Esophagus muscularis mucosa (tissue), 4 donors: ENCODE data around the gene RMND5A. TPM values are rescaled to one million over a fixed set of nuclear protein-coding genes. Genes with fewer than 3 reads are reported as not detected.
A peak's percentile ranks its signal among the peaks of the same experiment; 100 is the strongest.

Experiments used
- DNase-seq: peaks from one replicate; pipeline ENCODE4 v3.0.0-alpha.2; 2017; ENCODE audit errors: extremely low spot score
- H3K27ac ChIP-seq, 4 donors: fragments of 200-600 bp; sonication (generic); replicated peaks in 1 of 4; 1 replicate in 3 of 4; 2 replicates in 1 of 4; pipeline ENCODE4 v1.5.1; 2016 to 2019; ENCODE audit warnings: mild to moderate bottlenecking in 1 of 4
- H3K27me3 ChIP-seq, 4 donors: fragments of 200-600 bp; sonication (generic); one replicate each; pipeline versions ENCODE4 v1.5.1 to v1.6.0; 2016 to 2019
- H3K36me3 ChIP-seq, 4 donors: fragments of 200-600 bp; sonication (generic); one replicate each; pipeline ENCODE4 v1.5.1; 2016 to 2019
- H3K4me1 ChIP-seq, 4 donors: fragments of 200-600 bp; sonication (generic); one replicate each; pipeline ENCODE4 v1.5.1; 2016 to 2019
- H3K4me3 ChIP-seq, 4 donors: fragments of 200-600 bp; sonication (generic); 1 replicate in 2 of 4; 2 replicates in 2 of 4; pipeline ENCODE4 v1.5.1; 2016 to 2019; ENCODE audit warnings: mild to moderate bottlenecking in 4 of 4, moderate library complexity in 1 of 4
- H3K9me3 ChIP-seq, 4 donors: fragments of 200-600 bp; sonication (generic); 1 replicate in 3 of 4; 2 replicates in 1 of 4; pipeline ENCODE4 v1.5.1; 2016 to 2019
- CTCF ChIP-seq, 3 experiments: fragments of 200-600 bp in 2 of 3; fragments of 450-650 bp in 1 of 3; sonication (generic) in 2 of 3; IDR thresholded peaks; one replicate each; pipeline ENCODE4 v1.5.1; 2017 to 2019; ENCODE audit warnings: antibody characterized with exemption in 3 of 3, mild to moderate bottlenecking in 2 of 3, moderate library complexity in 1 of 3
- EP300 ChIP-seq: sonication (generic); formaldehyde crosslinking; IDR thresholded peaks from one replicate; pipeline ENCODE4 v1.6.1; 2017; ENCODE audit warnings: antibody characterized with exemption
- POLR2A ChIP-seq: fragments of 450-650 bp; IDR thresholded peaks from one replicate; pipeline ENCODE4 v1.6.1; 2017; ENCODE audit warnings: antibody characterized with exemption, moderate library complexity, mild to moderate bottlenecking, low read depth
- POLR2AphosphoS5 ChIP-seq, 2 donors: sonication (generic); formaldehyde crosslinking; IDR thresholded peaks; one replicate each; pipeline ENCODE4 v1.6.1; 2017; ENCODE audit warnings: antibody characterized with exemption in 2 of 2
- WGBS: methylation state at CpG from one replicate; pipeline ENCODE4 v1.1.5; 2018; 5-methylcytosine and 5-hydroxymethylcytosine counted together
- intact Hi-C: fragments of 100-400 bp; cut with DNase I; formaldehyde crosslinking; loops from one replicate; pipeline ENCODE4 v1.15.1; 2023
- total RNA-seq, 4 donors: library from RNA; depleted of rRNA; stranded (reverse); fragments of >200 nt; gene quantifications; one replicate each; pipeline versions ENCODE4 v1.1.0 to v1.2.1, GENCODE V29; 2016

RMND5A gene
- total RNA-seq, 4 donors from 2014 or later = 42.1 to 85.1 (median 49.8) TPM

GRCh38 chr2:86807133-86807467 is 87.0 kb downstream of the RMND5A start:
- Histone ChIP-seq H3K27ac (no peak overlapping the region), H3K36me3 (no peaks in the 10 kb centered on the region), H3K27me3 (peaks cover 7 to 47% (median 12%) of the 10 kb centered on the region in 4 donors), H3K9me3 (no peaks in the 10 kb centered on the region), H3K4me1 (peaks cover 19 to 28% (median 27%) of the 10 kb centered on the region in 4 donors), H3K4me3 (peak overlapping the region; percentile 42 to 57 (median 50))
- intact Hi-C loops = no loop called here
- TF ChIP-seq POLR2AphosphoS5 (IDR thresholded peaks at IDR 0.05) = no peak
- no peak for TF ChIP-seq CTCF (IDR thresholded peaks at IDR 0.05)
- TF ChIP-seq POLR2A = no peak
- TF ChIP-seq EP300 = no peak
- 51% methylated on average over 11 of the region's 11 CpGs for WGBS
- no peak for DNase-seq

GRCh38 chr2:86807468-86808275 is 87.6 kb downstream of the RMND5A start:
- Histone ChIP-seq H3K27me3 (peaks cover 7 to 52% (median 12%) of the 10 kb centered on the region in 4 donors), H3K4me3 (peak overlapping the region; percentile 42 to 57 (median 50)), H3K36me3 (no peaks in the 10 kb centered on the region), H3K4me1 (peaks cover 19 to 28% (median 27%) of the 10 kb centered on the region in 4 donors), H3K27ac (no peak overlapping the region), H3K9me3 (no peaks in the 10 kb centered on the region)
- TF ChIP-seq POLR2AphosphoS5 (IDR thresholded peaks at IDR 0.05) = no peak
- TF ChIP-seq EP300 = no peak
- TF ChIP-seq POLR2A = no peak
- no peak for TF ChIP-seq CTCF (IDR thresholded peaks at IDR 0.05)
- intact Hi-C loops = no loop called here
- WGBS = under 1% methylated on average over 48 of the region's 51 CpGs
- no peak for DNase-seq

GRCh38 chr2:86808315-86809161 is 88.4 kb downstream of the RMND5A start:
- peak; percentile 85 to 93 (median 87) for TF ChIP-seq CTCF (IDR thresholded peaks at IDR 0.05)
- peak in 1 of 2 donors; percentile 44 for TF ChIP-seq POLR2AphosphoS5 (IDR thresholded peaks at IDR 0.05)
- TF ChIP-seq EP300 = no peak
- no peak for TF ChIP-seq POLR2A
- Histone ChIP-seq H3K9me3 (no peaks in the 10 kb centered on the region), H3K36me3 (no peaks in the 10 kb centered on the region), H3K4me3 (peak overlapping the region; percentile 42 to 57 (median 50)), H3K4me1 (peaks cover 19 to 28% (median 27%) of the 10 kb centered on the region in 4 donors), H3K27ac (no peak overlapping the region), H3K27me3 (peaks cover 8 to 57% (median 15%) of the 10 kb centered on the region in 4 donors)
- WGBS = 22% methylated on average over 26 of the region's 36 CpGs
- DNase-seq = peak; percentile 97
- intact Hi-C loops = no loop called here

- H3K27me3 ChIP-seq = peaks cover 8 to 63% (median 15%) of the 10 kb centered on the region in 4 donors
- TF ChIP-seq CTCF (IDR thresholded peaks at IDR 0.05) (no peak), POLR2AphosphoS5 (IDR thresholded peaks at IDR 0.05) (no peak), EP300 (no peak), POLR2A (no peak)
- intact Hi-C loops = no loop called here
- no peak overlapping the region for H3K27ac ChIP-seq
- 31% methylated on average over 35 of the region's 43 CpGs for WGBS
- H3K9me3 ChIP-seq = no peaks in the 10 kb centered on the region
- H3K4me1 ChIP-seq = peaks cover 19 to 28% (median 27%) of the 10 kb centered on the region in 4 donors
- H3K36me3 ChIP-seq = no peaks in the 10 kb centered on the region
- no peak for DNase-seq
- peak overlapping the region in 3 of 4 donors; percentile 4 to 15 (median 6) for H3K4me3 ChIP-seq
These were observed 89.5 kb downstream of the RMND5A start for GRCh38 chr2:86809481-86810121.
